GM23248 (cell line): Measurements from ENCODE around the gene TRIM14. TPM values are rescaled to one million over a fixed set of nuclear protein-coding genes. Genes with fewer than 3 reads are reported as not detected.

Experiments used
- DNase-seq: peaks from one replicate; pipeline ENCODE4 v3.0.0-alpha.2; 2015
- H2AFZ ChIP-seq: fragments of 200-600 bp; sonication (generic); 2 replicates; pipeline ENCODE4 v1.6.1; 2016; ENCODE audit warnings: antibody characterized with exemption
- H3F3A ChIP-seq: fragments of 200-600 bp; sonication (generic); 2 replicates; pipeline ENCODE4 v1.6.1; 2016; ENCODE audit warnings: mild to moderate bottlenecking, antibody characterized with exemption, mixed run types; ENCODE audit not compliant: insufficient read depth
- H3K27ac ChIP-seq: fragments of 200-600 bp; sonication (generic); 2 replicates; pipeline ENCODE4 v1.5.1; 2016; ENCODE audit warnings: mild to moderate bottlenecking
- H3K27me3 ChIP-seq: fragments of 200-600 bp; sonication (generic); replicated peaks from 2 replicates; pipeline ENCODE4 v1.6.1; 2016; ENCODE audit warnings: mild to moderate bottlenecking; ENCODE audit not compliant: insufficient read depth
- H3K36me3 ChIP-seq: fragments of 200-600 bp; sonication (generic); 2 replicates; pipeline ENCODE4 v1.6.1; 2016; ENCODE audit warnings: low read depth, mild to moderate bottlenecking
- H3K4me1 ChIP-seq: fragments of 200-600 bp; sonication (generic); 2 replicates; pipeline ENCODE4 v1.6.1; 2016; ENCODE audit warnings: mild to moderate bottlenecking; ENCODE audit not compliant: insufficient read depth
- H3K4me2 ChIP-seq: fragments of 200-600 bp; sonication (generic); one replicate; pipeline ENCODE4 v1.6.1; 2016; ENCODE audit warnings: mild to moderate bottlenecking; ENCODE audit not compliant: unreplicated experiment
- H3K4me3 ChIP-seq: fragments of 200-600 bp; sonication (generic); 2 replicates; pipeline ENCODE4 v1.5.1; 2016; ENCODE audit warnings: mild to moderate bottlenecking
- H3K79me2 ChIP-seq: fragments of 200-600 bp; sonication (generic); 2 replicates; pipeline ENCODE4 v1.6.1; 2016; ENCODE audit warnings: mild to moderate bottlenecking; ENCODE audit not compliant: insufficient read depth
- H3K9ac ChIP-seq: fragments of 200-600 bp; sonication (generic); 2 replicates; pipeline ENCODE4 v1.6.1; 2016; ENCODE audit warnings: mild to moderate bottlenecking
- H3K9me2 ChIP-seq: fragments of 200-600 bp; sonication (generic); 2 replicates; pipeline ENCODE4 v1.6.1; 2016; ENCODE audit warnings: mixed run types, mild to moderate bottlenecking, moderate library complexity; ENCODE audit not compliant: insufficient read depth
- H3K9me3 ChIP-seq: fragments of 200-600 bp; sonication (generic); one replicate; pipeline ENCODE4 v1.6.1; 2017; ENCODE audit warnings: low read depth
- H4K20me1 ChIP-seq: fragments of 200-600 bp; sonication (generic); 2 replicates; pipeline ENCODE4 v1.6.0; 2016; ENCODE audit not compliant: insufficient read depth
- EZH2 ChIP-seq: fragments of 200-600 bp; sonication (generic); IDR thresholded peaks from 2 replicates; pipeline ENCODE4 v1.6.1; 2018; ENCODE audit warnings: antibody characterized with exemption, mild to moderate bottlenecking; ENCODE audit not compliant: insufficient read depth, poor library complexity, severe bottlenecking
- EZH2phosphoT487 ChIP-seq: fragments of 200-600 bp; sonication (generic); IDR thresholded peaks from 2 replicates; pipeline ENCODE4 v1.6.1; 2018; ENCODE audit warnings: antibody characterized with exemption, moderate library complexity, mild to moderate bottlenecking, low read depth; ENCODE audit not compliant: insufficient read depth
- WGBS, 2 experiments: methylation state at CpG; one replicate each; pipeline ENCODE4 v1.1.6; 2015 to 2017; ENCODE audit warnings: low lambda C conversion rate in 2 of 2, low coverage in 1 of 2; ENCODE audit errors: missing lambda C conversion rate in 2 of 2; 5-methylcytosine and 5-hydroxymethylcytosine counted together
- in situ Hi-C: fragments of 300-500 bp; cut with MboI; formaldehyde crosslinking; loops from 2 replicates; pipeline ENCODE4 v1.15.0; 2020
- polyA plus RNA-seq: library from polyadenylated mRNA; unstranded; fragments of >200 nt; fragmentation: Nextera tagmentation; extraction: Ambion mirVana; gene quantifications from 2 replicates; pipeline ENCODE4 v1.2.1, GENCODE V29; 2016
- total RNA-seq: library from RNA; depleted of rRNA; stranded (reverse); fragments of >200 nt; shearing (Covaris generic); gene quantifications from 2 replicates; pipeline ENCODE4 v1.2.3, GENCODE V29; 2014

The TRIM14 gene
- total and polyA plus RNA-seq, 2 experiments from 2014 or later: 6.4 to 7.8 TPM

GRCh38 chr9:98034593-98035546 lies 84.2 kb downstream of the TRIM14 start:
- WGBS, 2 experiments: 32 to 34% methylated on average over 20 of the region's 20 CpGs
- H3K27me3 ChIP-seq: no peaks in the 10 kb centered on the region
- H3K4me3 ChIP-seq: no peak overlapping the region
- peaks cover 41% of the 10 kb centered on the region for H3F3A ChIP-seq
- H3K36me3 ChIP-seq: no peaks in the 10 kb centered on the region
- DNase-seq: peak; percentile 78
- H2AFZ ChIP-seq: peak overlapping the region; percentile 45
- peak overlapping the region; percentile 86 for H3K27ac ChIP-seq
- peaks cover 55% of the 10 kb centered on the region for H3K4me1 ChIP-seq
- TF ChIP-seq EZH2phosphoT487 (no peak), EZH2 (no peak)
- H4K20me1 ChIP-seq: no peaks in the 10 kb centered on the region
- H3K9me2 ChIP-seq: no peaks in the 10 kb centered on the region
- in situ Hi-C loops: no loop called here
- no peaks in the 10 kb centered on the region for H3K9me3 ChIP-seq
- peak overlapping the region; percentile 47; the same call in 1 of the 2 replicates for H3K9ac ChIP-seq
- no peaks in the 10 kb centered on the region for H3K79me2 ChIP-seq
- H3K4me2 ChIP-seq: peak overlapping the region; percentile 60

GRCh38 chr9:98031935-98032334 lies 87.1 kb downstream of the TRIM14 start:
- H3K27ac ChIP-seq: peak overlapping the region; percentile 70
- no peak for TF ChIP-seq EZH2phosphoT487
- no peaks in the 10 kb centered on the region for H4K20me1 ChIP-seq
- WGBS, 2 experiments: 54 to 80% methylated on average over 1 of the region's 1 CpG
- no peaks in the 10 kb centered on the region for H3K9me2 ChIP-seq
- peaks cover 39% of the 10 kb centered on the region for H3K4me1 ChIP-seq
- H3K36me3 ChIP-seq: no peaks in the 10 kb centered on the region
- no peaks in the 10 kb centered on the region for H3K27me3 ChIP-seq
- H3K9ac ChIP-seq: peak overlapping the region; percentile 37
- H3F3A ChIP-seq: peaks cover 41% of the 10 kb centered on the region
- in situ Hi-C loops: no loop called here
- H2AFZ ChIP-seq: no peak overlapping the region
- H3K4me3 ChIP-seq: no peak overlapping the region
- H3K4me2 ChIP-seq: peak overlapping the region; percentile 46
- no peaks in the 10 kb centered on the region for H3K79me2 ChIP-seq
- H3K9me3 ChIP-seq: no peaks in the 10 kb centered on the region
- peak; percentile 70 for DNase-seq

GRCh38 chr9:98031169-98031568 lies 87.9 kb downstream of the TRIM14 start:
- no peaks in the 10 kb centered on the region for H4K20me1 ChIP-seq
- no peaks in the 10 kb centered on the region for H3K9me3 ChIP-seq
- no peak for DNase-seq
- in situ Hi-C loops: no loop called here
- no peak overlapping the region for H2AFZ ChIP-seq
- TF ChIP-seq EZH2: no peak
- TF ChIP-seq EZH2phosphoT487: no peak
- peaks cover 35% of the 10 kb centered on the region for H3K4me1 ChIP-seq
- no peak overlapping the region for H3K4me2 ChIP-seq
- no peak overlapping the region for H3K9ac ChIP-seq
- H3K27ac ChIP-seq: no peak overlapping the region
- H3K9me2 ChIP-seq: no peaks in the 10 kb centered on the region
- peaks cover 34% of the 10 kb centered on the region for H3F3A ChIP-seq
- no peak overlapping the region for H3K4me3 ChIP-seq
- no peaks in the 10 kb centered on the region for H3K36me3 ChIP-seq
- no peaks in the 10 kb centered on the region for H3K79me2 ChIP-seq
- no peaks in the 10 kb centered on the region for H3K27me3 ChIP-seq

- no peak overlapping the region for H3K4me2 ChIP-seq
- in situ Hi-C loops: no loop called here
- no peak overlapping the region for H2AFZ ChIP-seq
Measured at GRCh38 chr9:98024702-98025101, 94.3 kb downstream of the TRIM14 start.

More at GRCh38 chr9:98024702-98025101, 94.3 kb downstream of the TRIM14 start:
- H3K9me2 ChIP-seq: no peaks in the 10 kb centered on the region
- WGBS, 2 experiments: 94 to 100% methylated on average over 1 of the region's 1 CpG
- no peaks in the 10 kb centered on the region for H3K9me3 ChIP-seq
- H3K4me1 ChIP-seq: peaks cover 11% of the 10 kb centered on the region
- H3K4me3 ChIP-seq: no peak overlapping the region
- H3K27me3 ChIP-seq: no peaks in the 10 kb centered on the region
- DNase-seq: no peak
- H3F3A ChIP-seq: peaks cover 13% of the 10 kb centered on the region; the same call in 1 of the 2 replicates
- H4K20me1 ChIP-seq: no peaks in the 10 kb centered on the region
- no peak overlapping the region for H3K27ac ChIP-seq
- no peaks in the 10 kb centered on the region for H3K36me3 ChIP-seq
- TF ChIP-seq EZH2phosphoT487 (no peak), EZH2 (no peak)
- no peaks in the 10 kb centered on the region for H3K79me2 ChIP-seq
- H3K9ac ChIP-seq: no peak overlapping the region
